Stimulated activated naive CD4-positive, alpha-beta T cell treated with Interleukin-2 at 50 U/mL for 16 hours (primary cell): ENCODE results near the gene GPR152.
A peak's percentile ranks its signal among the peaks of the same experiment; 100 is the strongest.
"Not testable (repeated sequence)": the region's sequence is repeated elsewhere in the genome, so short reads cannot be mapped to it uniquely, and the experiment has no call there.

Source experiments
- DNase-seq: peaks from one replicate; lab custom pipeline; 2025; lab: John Stamatoyannopoulos, UW

The GPR152 gene

GRCh38 chr11:67439321-67440228 lies 13.0 kb downstream of the GPR152 start:
- DNase-seq = peak; percentile 35

- peak; percentile 80 for DNase-seq
Measured at GRCh38 chr11:67438158-67438902, 14.2 kb downstream of the GPR152 start.

- no peak for DNase-seq
Measured at GRCh38 chr11:67437809-67438157, 14.7 kb downstream of the GPR152 start.

- DNase-seq = peak; percentile 72
Measured at GRCh38 chr11:67437082-67437808, 15.3 kb downstream of the GPR152 start, which contains the start of gene PTPRCAP. PTPRCAP (minus strand) TSS chr11:67437682; CDS start chr11:67437619, 63 bp downstream.

- DNase-seq = peak; percentile 61
Measured at GRCh38 chr11:67436459-67437081, 16.0 kb downstream of the GPR152 start.

- DNase-seq = no peak
Measured at GRCh38 chr11:67435727-67436458, 16.6 kb downstream of the GPR152 start.

GRCh38 chr11:67435031-67435726 lies 17.4 kb downstream of the GPR152 start:
- no peak for DNase-seq

GRCh38 chr11:67434395-67434881 lies 18.1 kb downstream of the GPR152 start:
- peak; percentile 21 for DNase-seq

- DNase-seq = no peak
Measured at GRCh38 chr11:67433536-67434394, 18.8 kb downstream of the GPR152 start.

- DNase-seq = no peak
Measured at GRCh38 chr11:67432655-67433349, 19.7 kb downstream of the GPR152 start.

- no peak for DNase-seq
Measured at GRCh38 chr11:67431346-67432249, 20.9 kb downstream of the GPR152 start.

GRCh38 chr11:67429722-67430121 lies 22.8 kb downstream of the GPR152 start:
- DNase-seq = no peak

- no peak for DNase-seq
Measured at GRCh38 chr11:67429038-67429668, 23.4 kb downstream of the GPR152 start.

GRCh38 chr11:67428052-67429001 lies 24.2 kb downstream of the GPR152 start, which contains the start of gene RPS6KB2:
RPS6KB2 (plus strand) TSS chr11:67428494; CDS start chr11:67428546, 52 bp downstream.
- DNase-seq = peak; percentile 98

- not testable (repeated sequence) for DNase-seq
Measured at GRCh38 chr11:67427364-67427859, 25.1 kb downstream of the GPR152 start.
